ENCODE measurements around the gene PPP1R3A.

- TF ChIP-seq EZH2 (IDR thresholded peaks at IDR 0.05) (no peak), POLR2AphosphoS5 (IDR thresholded peaks at IDR 0.05; ENCODE audit: borderline replicate concordance, low read depth, low read length) (no peak), FOXP2 (optimal IDR thresholded peaks at IDR 0.05; ENCODE audit: control extremely low read depth, extremely low read length, insufficient read depth) (no peak)
Measured at GRCh38 chr7:113936535-113936934, 17.7 kb upstream of the PPP1R3A start.
